ENCODE data around the gene CHMP5.

DNA sequence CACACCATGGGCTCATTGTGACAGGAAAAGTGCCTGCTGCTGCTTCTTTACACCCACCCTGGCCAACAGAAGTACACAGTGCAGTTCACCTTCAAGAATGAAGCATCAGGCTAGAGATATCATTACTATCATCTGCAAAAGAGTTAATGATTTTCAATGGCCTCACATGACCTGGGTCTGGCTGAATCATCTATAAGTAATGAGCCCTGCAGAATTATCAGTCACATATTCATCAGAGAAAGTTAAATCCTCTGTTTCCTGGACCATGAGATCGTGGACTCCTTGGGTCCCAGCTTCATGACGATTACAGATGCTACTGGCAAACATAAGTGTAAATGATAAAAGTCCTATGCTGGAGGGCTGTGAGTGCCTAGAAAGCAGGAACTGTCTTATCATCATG, 8.6 kb upstream of the CHMP5 start:
- TF ChIP-seq POLR2A (IDR thresholded peaks at IDR 0.05; ENCODE audit: low read depth, low read length) (no peak), POLR2AphosphoS5 (IDR thresholded peaks at IDR 0.05; ENCODE audit: low read depth, low read length) (no peak)
